ENCODE measurements around the gene ACER3.
"Not testable (repeated sequence)": the region's sequence is repeated elsewhere in the genome, so short reads cannot be mapped to it uniquely, and the experiment has no call there.

Gene ACER3

DNA sequence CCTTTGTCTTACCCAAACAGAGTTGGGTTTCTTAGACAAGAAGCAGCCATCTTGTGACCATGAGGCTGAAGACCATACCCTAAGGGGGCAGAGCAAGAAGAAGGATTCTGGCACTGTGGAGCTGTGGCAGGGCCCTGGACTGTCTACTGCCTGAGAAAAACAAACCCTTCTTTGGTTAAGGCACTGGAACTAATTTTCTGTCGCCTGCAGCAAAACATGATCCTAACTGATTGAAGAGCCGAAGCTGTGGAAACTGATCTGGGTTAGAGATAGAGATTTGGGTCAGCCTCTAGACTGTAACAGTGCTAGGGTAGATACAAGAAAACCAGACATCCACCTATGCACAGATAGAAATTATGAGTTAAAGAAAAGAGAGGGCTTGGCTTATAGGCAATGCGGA lies 11.3 kb upstream of the ACER3 start:
- no peak for DNase-seq (ENCODE audit: low spot score)
- Histone ChIP-seq H3K27ac (no peak overlapping the region), H3K4me3 (no peak overlapping the region)
- TF ChIP-seq CTCF (IDR thresholded peaks at IDR 0.05) = no peak

- DNase-seq (ENCODE audit: low spot score) = no peak
- H3K4me3 ChIP-seq = no peak overlapping the region
- peak overlapping the region in 1 of 2 donors; percentile 2 for H3K27ac ChIP-seq
- no peak for TF ChIP-seq CTCF (IDR thresholded peaks at IDR 0.05)
These were observed 10.6 kb upstream of the ACER3 start for GRCh38 chr11:76850130-76850529.

GRCh38 chr11:76850815-76851214 lies 9.9 kb upstream of the ACER3 start:
- Histone ChIP-seq H3K27ac (peak overlapping the region in 1 of 2 donors; percentile 2), H3K4me3 (no peak overlapping the region)
- no peak for DNase-seq (ENCODE audit: low spot score)
- TF ChIP-seq CTCF (IDR thresholded peaks at IDR 0.05) = no peak

- TF ChIP-seq CTCF (IDR thresholded peaks at IDR 0.05) = no peak
- DNase-seq (ENCODE audit: low spot score) = no peak
- Histone ChIP-seq H3K4me3 (no peak overlapping the region), H3K27ac (no peak overlapping the region)
These were observed 6.0 kb upstream of the ACER3 start for GRCh38 chr11:76854709-76855108.

GRCh38 chr11:76855670-76856069 lies 5.0 kb upstream of the ACER3 start:
- not testable (repeated sequence) for H3K27ac ChIP-seq; H3K4me3 ChIP-seq; DNase-seq (ENCODE audit: low spot score)

GRCh38 chr11:76856106-76856505 lies 4.6 kb upstream of the ACER3 start:
- no peak overlapping the region for H3K27ac ChIP-seq
- DNase-seq (ENCODE audit: low spot score) = no peak
- TF ChIP-seq CTCF (IDR thresholded peaks at IDR 0.05) = no peak
- H3K4me3 ChIP-seq = no peak overlapping the region

DNA sequence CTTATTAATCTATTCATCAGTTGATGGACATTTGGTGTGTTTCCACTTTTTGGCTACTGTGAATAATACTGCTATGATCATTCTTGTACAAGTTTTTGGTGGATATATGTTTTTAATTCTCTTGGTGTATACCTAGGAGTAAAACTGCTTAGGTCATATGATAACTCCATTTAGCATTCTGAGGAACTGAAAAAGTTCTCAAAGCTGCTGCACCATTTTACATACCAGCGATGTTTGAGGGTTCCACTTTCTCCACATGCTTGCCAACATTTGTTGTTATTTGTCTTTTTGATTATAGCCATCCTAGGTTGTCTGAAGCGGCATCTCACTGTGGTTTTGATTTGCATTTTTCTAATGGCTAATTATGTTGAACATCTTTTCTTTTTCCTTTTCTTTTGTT lies 4.1 kb upstream of the ACER3 start:
- no peak for DNase-seq (ENCODE audit: low spot score)
- H3K27ac ChIP-seq = no peak overlapping the region
- TF ChIP-seq CTCF (IDR thresholded peaks at IDR 0.05) = no peak
- no peak overlapping the region for H3K4me3 ChIP-seq

Measured in coronary artery (tissue), 2 donors.